Endothelial cell of umbilical vein (primary cell): ENCODE data around the gene CAMK2D. TPM values are rescaled to one million over a fixed set of nuclear protein-coding genes. Genes with fewer than 3 reads are reported as not detected.

Experiments used
- BruUV-seq: library from RNA; stranded (reverse); fragments of 400-500 nt; replicated peaks from 2 replicates; lab custom pipeline; 2021; lab: Mats Ljungman, UMichigan
- CTCF ChIA-PET: fragments of 300-600, 350-600 bp; sonication (Branson Sonifier 250); formaldehyde crosslinking; loops from one replicate; lab custom pipeline; 2021; ENCODE audit warnings: antibody characterized with exemption, inconsistent platforms; lab: Charles Lee
- POLR2A ChIA-PET: fragments of 300-600, 350-600 bp; sonication (Branson Sonifier 250); formaldehyde crosslinking; loops from one replicate; lab custom pipeline; 2021; ENCODE audit warnings: antibody characterized with exemption, inconsistent platforms; lab: Charles Lee
- DNase-seq: peaks from one replicate; pipeline ENCODE4 v3.0.0-alpha.2; 2011; ENCODE audit warnings: low read depth, low spot score
- FAIRE-seq: peaks from 2 replicates; lab custom pipeline; 2011; peaks lifted over from hg19 to GRCh38; lab: Jason Lieb, UNC
- H2AFZ ChIP-seq: 2 replicates; pipeline ENCODE4 v1.6.0; 2012; ENCODE audit warnings: low read depth, low read length, control low read depth, inconsistent platforms
- H3K27ac ChIP-seq: 2 replicates; pipeline ENCODE4 v1.5.1; 2011; ENCODE audit warnings: low read depth, mild to moderate bottlenecking, control low read depth, low read length, moderate library complexity; ENCODE audit not compliant: insufficient read depth
- H3K27me3 ChIP-seq, 2 experiments: 2 replicates each; pipeline versions ENCODE4 v1.6.0 to v1.6.1; 2011; ENCODE audit warnings: low read length in 2 of 2, mixed read lengths in 1 of 2; ENCODE audit not compliant: control insufficient read depth in 2 of 2, insufficient read depth in 2 of 2
- H3K36me3 ChIP-seq, 2 experiments: 2 replicates in 1 of 2; 3 replicates in 1 of 2; pipeline ENCODE4 v1.5.1; 2011; ENCODE audit warnings: low read length in 2 of 2, mild to moderate bottlenecking in 1 of 2, moderate library complexity in 1 of 2; ENCODE audit not compliant: control insufficient read depth in 2 of 2, insufficient read depth in 2 of 2; ENCODE audit errors: extremely low read depth in 1 of 2
- H3K4me1 ChIP-seq: 3 replicates; pipeline ENCODE4 v1.5.1; 2011; ENCODE audit warnings: mild to moderate bottlenecking, low read length; ENCODE audit not compliant: control insufficient read depth, insufficient read depth; ENCODE audit errors: extremely low read depth
- H3K4me2 ChIP-seq: 2 replicates; pipeline ENCODE4 v1.6.1; 2011; ENCODE audit warnings: low read length, control low read depth, mixed read lengths; ENCODE audit not compliant: insufficient read depth
- H3K4me3 ChIP-seq, 3 experiments: fragments of 200-600 bp in 1 of 3; sonication (generic), shearing (Covaris generic) in 1 of 3; replicated peaks in 1 of 3; 2 replicates each; pipeline ENCODE4 v1.5.1; 2011 to 2016; ENCODE audit warnings: control low read depth in 3 of 3, low read length in 3 of 3, mild to moderate bottlenecking in 2 of 3, inconsistent platforms in 1 of 3, low read depth in 1 of 3, moderate library complexity in 1 of 3; ENCODE audit not compliant: insufficient read depth in 1 of 3
- H3K79me2 ChIP-seq: 2 replicates; pipeline ENCODE4 v1.6.0; 2012; ENCODE audit warnings: low read length, inconsistent platforms; ENCODE audit not compliant: control insufficient read depth, insufficient read depth
- H3K9ac ChIP-seq: replicated peaks from 2 replicates; pipeline ENCODE3; 2011; ENCODE audit warnings: low read length, control low read depth; ENCODE audit not compliant: insufficient read depth; ENCODE audit errors: extremely low read depth
- H3K9me1 ChIP-seq: replicated peaks from 3 replicates; pipeline ENCODE4 v1.6.0; 2011; ENCODE audit warnings: mild to moderate bottlenecking, low read length; ENCODE audit not compliant: control insufficient read depth, insufficient read depth; ENCODE audit errors: extremely low read depth
- H3K9me3 ChIP-seq: replicated peaks from 2 replicates; pipeline ENCODE4 v1.5.1; 2012; ENCODE audit warnings: low read length, inconsistent platforms; ENCODE audit not compliant: control insufficient read depth, insufficient read depth
- H4K20me1 ChIP-seq: replicated peaks from 2 replicates; pipeline ENCODE3; 2011; ENCODE audit warnings: mild to moderate bottlenecking, low read length; ENCODE audit not compliant: control insufficient read depth, insufficient read depth; ENCODE audit errors: extremely low read depth
- EZH2 ChIP-seq: IDR thresholded peaks from 2 replicates; pipeline ENCODE4 v1.6.1; 2012; ENCODE audit warnings: borderline replicate concordance, low read depth, mild to moderate bottlenecking, moderate library complexity, low read length, inconsistent platforms; ENCODE audit not compliant: severe bottlenecking
- FOS ChIP-seq: IDR thresholded peaks from 2 replicates; pipeline ENCODE4 v1.6.1; 2011; ENCODE audit warnings: mild to moderate bottlenecking, low read length, moderate library complexity, borderline replicate concordance; ENCODE audit not compliant: insufficient read depth
- GATA2 ChIP-seq: IDR thresholded peaks from 2 replicates; pipeline ENCODE4 v1.7.0; 2011; ENCODE audit warnings: low read depth, mild to moderate bottlenecking, moderate library complexity, mixed read lengths, low read length; ENCODE audit not compliant: insufficient read length, insufficient read depth
- JUN ChIP-seq: IDR thresholded peaks from 2 replicates; pipeline ENCODE4 v1.6.1; 2011; ENCODE audit warnings: borderline replicate concordance, low read depth; ENCODE audit not compliant: insufficient read length, insufficient read depth
- MAX ChIP-seq: IDR thresholded peaks from 2 replicates; pipeline ENCODE4 v1.6.1; 2011; ENCODE audit not compliant: insufficient read depth, insufficient read length
- MYC ChIP-seq: IDR thresholded peaks from one replicate; pipeline ENCODE4 v1.6.1; 2011; ENCODE audit warnings: mild to moderate bottlenecking, low read depth, low read length
- POLR2A ChIP-seq: IDR thresholded peaks from 2 replicates; pipeline ENCODE4 v1.6.1; 2012; ENCODE audit warnings: low read depth, mild to moderate bottlenecking, control low read depth, low read length
- POLR2AphosphoS5 ChIP-seq: IDR thresholded peaks from 2 replicates; pipeline ENCODE4 v1.6.1; 2012; ENCODE audit warnings: low read depth, mild to moderate bottlenecking, control low read depth, low read length, moderate library complexity; ENCODE audit not compliant: insufficient read depth
- dilution Hi-C: fragments of 300-500 bp; cut with MboI; formaldehyde crosslinking; loops from one replicate; pipeline ENCODE4 v1.15.0; 2019; ENCODE audit warnings: low sequenced_read_pairs; ENCODE audit not compliant: extremely low pct_ligation_motif_present
- intact Hi-C: fragments of 100-400 bp; cut with micrococcal nuclease; formaldehyde crosslinking; loops from one replicate; pipeline ENCODE4 v1.10.0; 2022
- polyA plus RNA-seq, 4 experiments: library from polyadenylated mRNA; depleted of rRNA in 3 of 4; stranded (reverse) in 3 of 4; unstranded in 1 of 4; fragments of >200 nt; gene quantifications; 2 replicates each; pipeline versions ENCODE4 v1.2.1 to v1.2.3, GENCODE V29; 2011 to 2012; ENCODE audit warnings: missing spikeins in 1 of 4
- total RNA-seq: library from RNA; stranded (reverse); gene quantifications from 2 replicates; pipeline ENCODE4 v1.2.3, GENCODE V29; 2021
- TF ChIP-seq, protein P1 (sequence below), 2 donors: IDR thresholded peaks; 1 replicate in 1 of 2; 2 replicates in 1 of 2; pipeline ENCODE4 v1.5.1; 2011; ENCODE audit warnings: low read length in 2 of 2, mild to moderate bottlenecking in 2 of 2, moderate library complexity in 2 of 2, control low read depth in 1 of 2, inconsistent platforms in 1 of 2, low read depth in 1 of 2; ENCODE audit not compliant: insufficient read depth in 1 of 2; ENCODE audit errors: extremely low read depth in 1 of 2

Gene CAMK2D
- total and polyA plus RNA-seq, 2 donors (not counting 3 experiments of a cell fraction or from before 2014, with no cell fraction given), result 10.4 to 30.7 TPM

- Histone ChIP-seq H3K9ac (no peak overlapping the region), H3K27ac (no peak overlapping the region), H2AFZ (no peak overlapping the region), H3K4me3 (no peak overlapping the region), H3K9me1 (no peaks in the 10 kb centered on the region), H3K79me2 (no peaks in the 10 kb centered on the region), H3K27me3 (no peaks in the 10 kb centered on the region), H3K9me3 (no peaks in the 10 kb centered on the region), H4K20me1 (no peaks in the 10 kb centered on the region), H3K36me3 (no peaks in the 10 kb centered on the region), H3K4me1 (no peaks in the 10 kb centered on the region), H3K4me2 (no peak overlapping the region)
- TF ChIP-seq POLR2AphosphoS5 (no peak), GATA2 (no peak), MAX (no peak), FOS (no peak), EZH2 (no peak), POLR2A (no peak), JUN (no peak), MYC (no peak)
- TF ChIP-seq, protein P1, sequence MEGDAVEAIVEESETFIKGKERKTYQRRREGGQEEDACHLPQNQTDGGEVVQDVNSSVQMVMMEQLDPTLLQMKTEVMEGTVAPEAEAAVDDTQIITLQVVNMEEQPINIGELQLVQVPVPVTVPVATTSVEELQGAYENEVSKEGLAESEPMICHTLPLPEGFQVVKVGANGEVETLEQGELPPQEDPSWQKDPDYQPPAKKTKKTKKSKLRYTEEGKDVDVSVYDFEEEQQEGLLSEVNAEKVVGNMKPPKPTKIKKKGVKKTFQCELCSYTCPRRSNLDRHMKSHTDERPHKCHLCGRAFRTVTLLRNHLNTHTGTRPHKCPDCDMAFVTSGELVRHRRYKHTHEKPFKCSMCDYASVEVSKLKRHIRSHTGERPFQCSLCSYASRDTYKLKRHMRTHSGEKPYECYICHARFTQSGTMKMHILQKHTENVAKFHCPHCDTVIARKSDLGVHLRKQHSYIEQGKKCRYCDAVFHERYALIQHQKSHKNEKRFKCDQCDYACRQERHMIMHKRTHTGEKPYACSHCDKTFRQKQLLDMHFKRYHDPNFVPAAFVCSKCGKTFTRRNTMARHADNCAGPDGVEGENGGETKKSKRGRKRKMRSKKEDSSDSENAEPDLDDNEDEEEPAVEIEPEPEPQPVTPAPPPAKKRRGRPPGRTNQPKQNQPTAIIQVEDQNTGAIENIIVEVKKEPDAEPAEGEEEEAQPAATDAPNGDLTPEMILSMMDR (IDR thresholded peaks at IDR 0.05; ENCODE audit: extremely low read depth in 1 of 2, insufficient read depth in 1 of 2, low read depth in 1 of 2, low read length in 2 of 2), result no peak
- dilution Hi-C loops, result no loop called here
- no peak for DNase-seq
- POLR2A ChIA-PET, result no interaction called here
- BruUV-seq, result no TSS peak
- CTCF ChIA-PET, result no interaction called here
- no peak for FAIRE-seq
- intact Hi-C loops, result no loop called here
Measured at GRCh38 chr4:113627321-113627720, 134.2 kb downstream of the CAMK2D start.
